GM18520 (cell line): ENCODE data around the gene PPP6R2.
"Not testable (repeated sequence)": the region's sequence is repeated elsewhere in the genome, so short reads cannot be mapped to it uniquely, and the experiment has no call there.

Source experiments
- ATAC-seq: cut with Tn5 transposase; IDR thresholded peaks from one replicate; pipeline ENCODE4 v1.9.1; 2021; ENCODE audit not compliant: unreplicated experiment

Gene PPP6R2

GRCh38 chr22:50341977-50342650 is 1.0 kb upstream of the PPP6R2 start:
- peak; percentile 43 for ATAC-seq

- ATAC-seq = no peak
Measured at GRCh38 chr22:50343541-50343935, 411 bp downstream of the PPP6R2 start.

- ATAC-seq = no peak
Measured at GRCh38 chr22:50346470-50346869, 3.3 kb downstream of the PPP6R2 start.

GRCh38 chr22:50347157-50347556 is 4.0 kb downstream of the PPP6R2 start:
- no peak for ATAC-seq

GRCh38 chr22:50348058-50348457 is 4.9 kb downstream of the PPP6R2 start:
- ATAC-seq = no peak

GRCh38 chr22:50356186-50356585 is 13.1 kb downstream of the PPP6R2 start:
- ATAC-seq = no peak

- ATAC-seq = no peak
Measured at GRCh38 chr22:50357222-50357621, 14.1 kb downstream of the PPP6R2 start.

- no peak for ATAC-seq
Measured at GRCh38 chr22:50357756-50358155, 14.6 kb downstream of the PPP6R2 start.

GRCh38 chr22:50360578-50360977 is 17.5 kb downstream of the PPP6R2 start:
- no peak for ATAC-seq

GRCh38 chr22:50361222-50361621 is 18.1 kb downstream of the PPP6R2 start:
- ATAC-seq = no peak

- no peak for ATAC-seq
Measured at GRCh38 chr22:50361688-50362087, 18.6 kb downstream of the PPP6R2 start.

- ATAC-seq = no peak
Measured at GRCh38 chr22:50363166-50363802, 20.2 kb downstream of the PPP6R2 start.

GRCh38 chr22:50363803-50364194 is 20.7 kb downstream of the PPP6R2 start:
- not testable (repeated sequence) for ATAC-seq

GRCh38 chr22:50367778-50368500 is 24.8 kb downstream of the PPP6R2 start:
- ATAC-seq = no peak

GRCh38 chr22:50371101-50371648 is 28.0 kb downstream of the PPP6R2 start:
- no peak for ATAC-seq

GRCh38 chr22:50376085-50376651 is 33.0 kb downstream of the PPP6R2 start:
- ATAC-seq = no peak

- not testable (repeated sequence) for ATAC-seq
Measured at GRCh38 chr22:50381021-50381555, 38.0 kb downstream of the PPP6R2 start.

- ATAC-seq = no peak
Measured at GRCh38 chr22:50396751-50397370, 53.7 kb downstream of the PPP6R2 start.

GRCh38 chr22:50397371-50398060 is 54.4 kb downstream of the PPP6R2 start:
- ATAC-seq = not testable (repeated sequence)
